ENCODE data around the gene TTC3.

Gene TTC3

DNA sequence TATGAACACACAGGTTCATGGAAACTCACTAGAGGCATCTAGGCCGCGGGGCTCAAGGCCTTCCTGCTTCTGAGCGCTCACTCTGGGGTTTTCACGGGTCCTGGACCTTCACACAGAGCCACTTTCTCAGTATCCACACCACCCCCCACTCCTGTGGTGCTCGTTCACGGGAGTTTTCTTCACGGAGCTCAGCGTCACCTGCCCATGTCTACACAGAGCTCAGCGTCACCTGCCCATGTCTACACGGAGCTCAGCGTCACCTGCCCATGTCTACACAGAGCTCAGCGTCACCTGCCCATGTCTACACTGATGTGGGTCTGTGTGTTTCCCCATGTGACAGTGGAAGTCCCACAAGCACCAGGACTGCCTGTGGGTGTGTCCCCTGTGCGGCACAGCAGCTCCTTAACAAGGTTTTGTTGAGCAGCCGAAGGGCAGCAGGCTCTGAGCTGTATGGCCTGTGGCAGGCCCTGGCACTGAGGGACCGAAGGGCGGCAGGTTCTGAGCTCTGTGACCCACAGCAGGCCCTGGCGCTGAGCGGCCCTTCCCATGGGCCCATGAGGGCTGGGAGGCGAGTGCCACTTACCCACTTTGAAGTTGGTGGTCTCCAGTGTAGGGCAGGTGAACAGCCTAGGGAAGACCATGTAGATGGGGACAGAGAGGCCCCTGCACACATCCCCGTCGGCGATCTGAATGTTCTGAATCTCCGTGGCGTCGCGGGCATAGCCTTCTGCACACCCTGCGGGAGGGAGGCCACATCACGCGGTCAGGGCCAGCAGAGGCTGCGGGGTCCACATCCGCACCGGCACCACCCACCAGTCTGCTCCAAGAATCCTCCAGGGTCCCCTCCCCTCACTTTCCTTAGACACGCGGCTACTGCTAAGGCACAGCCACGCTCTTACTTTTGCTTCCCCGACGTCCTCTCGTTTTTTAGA lies 154.3 kb downstream of the TTC3 start:
- DNase-seq: no peak

DNA sequence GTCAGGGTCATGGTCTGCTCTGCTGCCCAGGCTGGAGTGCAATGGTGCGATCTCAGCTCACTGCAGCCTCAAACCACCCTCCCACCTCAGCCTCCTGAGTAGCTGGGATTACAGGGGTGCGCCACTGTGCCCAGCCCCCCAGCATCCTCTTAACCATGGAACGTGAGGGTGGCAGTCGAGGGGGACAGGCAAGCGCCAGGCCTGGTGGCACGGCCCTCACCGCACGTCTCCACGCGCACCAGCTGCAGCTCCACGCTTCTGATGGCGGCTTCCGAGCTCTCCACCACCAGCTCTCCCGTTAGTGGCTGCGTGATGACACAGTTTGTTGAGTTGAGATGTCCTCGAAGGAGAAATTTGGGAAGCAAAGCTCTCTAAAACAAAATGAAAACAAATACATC lies 154.9 kb downstream of the TTC3 start:
- DNase-seq: no peak

DNA sequence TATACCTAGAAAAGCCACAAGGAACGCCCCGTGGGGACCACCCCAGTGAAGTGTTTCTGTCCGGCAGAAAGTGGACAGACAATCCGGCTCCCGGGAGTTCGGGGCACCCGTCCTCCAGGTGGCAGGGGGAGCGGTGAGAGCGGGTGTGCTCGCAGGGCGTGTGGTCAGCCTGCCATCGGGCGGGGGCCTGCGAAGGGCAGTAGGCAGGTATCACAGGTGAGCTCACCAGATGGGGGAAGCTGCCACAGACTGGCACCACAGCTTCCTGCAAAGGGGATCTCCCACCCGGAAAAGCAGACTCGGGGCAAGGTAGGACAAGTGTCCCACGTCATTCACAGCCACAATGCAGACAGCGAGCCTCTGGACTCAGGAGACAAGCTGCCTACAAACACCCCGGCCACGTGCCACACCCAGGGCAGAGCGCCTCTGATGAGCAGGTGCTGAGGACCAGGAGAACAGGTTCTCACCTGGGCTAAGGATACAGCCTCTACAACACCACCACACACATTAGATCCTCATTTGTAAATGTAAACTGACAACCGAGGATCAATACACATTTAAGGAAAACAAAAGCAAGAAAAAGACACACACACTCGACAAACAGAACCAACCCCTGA lies 157.7 kb downstream of the TTC3 start:
- no peak for DNase-seq

DNA sequence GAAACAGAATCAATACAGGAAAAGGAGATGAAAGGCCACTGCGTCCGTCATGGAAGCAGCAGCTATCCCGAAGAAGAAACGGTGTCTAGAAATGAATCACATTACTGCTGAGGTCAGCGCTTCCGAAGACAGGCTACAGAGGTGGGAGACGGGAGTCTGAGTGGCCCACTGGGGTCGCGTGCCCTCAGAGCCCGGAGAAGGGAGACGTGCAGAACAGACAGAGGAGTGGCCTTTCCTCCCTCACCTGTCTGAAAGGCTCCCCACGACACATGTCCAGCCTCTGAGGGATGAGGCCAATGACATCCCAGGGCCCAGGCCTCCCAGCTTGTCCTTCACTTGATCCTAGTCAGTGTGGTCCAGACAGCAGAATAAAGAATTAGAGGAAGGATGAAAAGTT lies 158.2 kb downstream of the TTC3 start:
- no peak for DNase-seq

DNA sequence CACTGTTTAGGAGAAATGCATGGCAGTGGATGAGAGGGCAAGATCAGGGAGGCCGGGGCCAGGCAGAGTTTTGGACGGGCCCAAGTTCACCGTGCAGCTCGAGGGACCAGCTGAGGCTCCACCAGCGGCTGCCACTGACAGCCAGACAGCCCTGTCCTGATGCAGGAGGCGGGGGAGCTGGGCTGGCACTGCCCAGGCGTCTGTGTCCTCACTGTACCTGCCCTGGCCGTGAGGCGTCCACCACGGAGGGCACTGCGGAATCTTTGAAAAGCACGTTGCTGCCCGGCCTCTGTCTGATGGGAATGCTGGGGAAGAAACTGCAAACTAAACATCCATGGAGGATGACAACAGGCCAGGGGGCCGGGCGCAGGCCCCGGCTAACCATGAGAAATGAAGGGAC lies 158.6 kb downstream of the TTC3 start:
- no peak for DNase-seq

DNA sequence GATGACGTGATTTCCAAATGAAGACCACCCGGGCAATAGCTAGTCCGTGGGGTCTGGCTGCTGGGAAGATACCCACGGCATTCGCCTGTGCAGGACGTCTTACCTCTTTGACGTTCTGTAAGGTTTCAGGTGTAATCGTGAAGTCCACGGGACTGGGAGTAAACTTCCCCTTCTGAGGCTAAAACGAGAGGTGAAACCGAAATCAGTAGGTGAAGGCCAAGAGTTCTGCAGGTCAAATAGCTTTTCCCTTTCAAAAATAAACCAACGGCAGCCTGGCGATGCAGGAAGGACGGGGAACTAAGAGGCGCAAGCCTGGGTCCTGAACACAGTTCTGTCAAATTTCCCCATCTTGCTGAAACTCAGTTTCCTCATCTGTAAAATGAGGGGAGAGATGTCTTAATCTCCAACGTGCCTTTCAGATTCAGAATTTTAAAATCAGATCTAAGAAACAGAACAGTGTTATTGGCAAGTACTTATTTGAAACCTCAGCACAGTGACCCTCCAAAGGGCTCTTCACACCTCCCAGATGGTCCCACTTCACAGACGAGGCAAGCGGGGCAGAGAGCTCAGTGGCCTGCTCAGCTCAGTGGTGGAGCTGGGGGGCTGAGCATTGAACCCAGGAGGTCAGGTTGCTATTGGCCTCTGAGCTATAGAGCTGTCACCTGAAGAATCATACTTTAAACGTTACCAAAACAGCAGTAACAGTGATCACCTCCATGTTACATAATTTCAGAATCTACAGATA lies 159.4 kb downstream of the TTC3 start:
- no peak for DNase-seq

DNA sequence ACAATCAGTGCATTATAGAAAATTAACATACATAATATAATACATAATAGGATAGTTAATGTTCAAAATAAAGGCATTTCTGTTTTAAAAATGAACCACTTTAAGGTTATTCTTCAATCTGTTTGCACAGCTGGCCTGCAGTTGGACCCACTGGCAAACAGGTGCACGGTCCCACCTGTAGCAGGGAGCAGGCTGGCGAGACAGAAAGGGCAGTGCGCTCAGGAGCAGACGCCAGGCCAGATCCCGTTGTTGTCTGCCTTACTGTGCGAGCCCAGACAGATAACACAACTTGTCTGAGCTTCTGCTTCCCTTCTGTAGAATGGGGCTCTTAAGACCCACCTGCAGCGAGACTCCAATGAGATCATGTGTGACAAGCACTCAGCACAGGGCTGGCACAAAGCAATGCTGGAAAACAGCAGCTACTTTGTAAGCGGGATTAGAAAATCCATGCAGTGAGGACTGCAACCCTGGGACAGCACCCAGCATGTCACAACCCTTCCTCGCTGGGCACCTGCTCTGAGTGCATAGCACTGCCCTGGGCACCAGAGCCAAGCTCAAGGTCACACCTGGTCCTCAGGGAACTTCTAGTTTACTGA lies 160.6 kb downstream of the TTC3 start:
- DNase-seq: no peak

DNA sequence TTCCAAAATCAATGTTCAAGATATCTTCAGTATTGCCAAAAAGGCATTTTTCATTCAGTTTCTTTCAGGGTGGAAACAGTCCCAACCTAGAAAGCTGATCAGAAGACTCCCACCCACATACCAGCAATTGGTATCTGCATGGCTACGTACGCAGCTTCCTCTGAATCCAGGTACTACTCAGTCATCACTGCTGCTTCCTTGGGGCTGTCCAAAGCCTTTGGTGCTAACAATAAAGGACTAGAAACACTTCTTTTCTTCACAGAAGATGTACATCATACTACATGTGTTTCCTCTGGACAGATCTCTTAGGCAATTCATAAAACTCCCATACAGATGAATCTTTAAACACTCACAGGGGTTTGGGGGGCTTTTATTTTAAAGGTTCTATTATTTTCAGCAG lies 164.3 kb downstream of the TTC3 start:
- DNase-seq: no peak

DNA sequence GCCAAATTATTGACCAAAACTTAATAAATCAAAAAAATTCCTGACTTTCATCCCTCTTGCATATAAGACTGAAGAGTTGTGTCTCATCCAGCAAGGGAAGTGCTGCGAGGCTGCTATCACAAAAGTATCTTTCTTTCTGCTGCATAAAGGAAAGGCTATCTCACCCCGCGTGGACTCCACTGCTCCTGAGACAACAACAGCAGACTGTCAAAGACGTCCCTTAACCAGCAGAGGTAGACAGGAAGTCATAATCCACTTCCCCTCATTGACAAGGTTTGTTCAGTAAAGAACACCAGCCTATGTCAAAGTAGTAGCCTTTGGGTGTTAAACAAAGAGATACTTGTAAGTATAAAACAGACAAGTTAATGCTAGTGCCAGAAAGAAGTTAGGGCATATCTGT lies 164.7 kb downstream of the TTC3 start:
- no peak for DNase-seq

DNA sequence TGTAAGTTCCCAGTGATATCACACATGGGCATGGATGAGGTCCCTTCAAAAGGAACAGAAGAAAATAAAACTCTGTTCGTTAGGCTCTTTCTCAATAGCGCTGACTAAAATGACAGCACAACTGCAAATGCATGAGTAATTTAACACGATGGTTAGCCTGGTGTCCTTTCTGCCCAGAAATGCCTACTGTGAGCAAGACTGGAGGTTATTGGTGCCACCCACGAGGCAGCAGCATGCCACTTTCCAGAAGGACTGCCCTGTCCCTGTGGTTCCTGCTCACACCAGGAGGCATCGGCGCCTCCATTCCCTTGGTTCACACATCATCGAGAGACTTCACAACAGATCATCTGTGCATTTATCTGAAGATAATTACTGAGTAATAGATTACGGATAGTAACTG lies 167.9 kb downstream of the TTC3 start:
- no peak for DNase-seq

DNA sequence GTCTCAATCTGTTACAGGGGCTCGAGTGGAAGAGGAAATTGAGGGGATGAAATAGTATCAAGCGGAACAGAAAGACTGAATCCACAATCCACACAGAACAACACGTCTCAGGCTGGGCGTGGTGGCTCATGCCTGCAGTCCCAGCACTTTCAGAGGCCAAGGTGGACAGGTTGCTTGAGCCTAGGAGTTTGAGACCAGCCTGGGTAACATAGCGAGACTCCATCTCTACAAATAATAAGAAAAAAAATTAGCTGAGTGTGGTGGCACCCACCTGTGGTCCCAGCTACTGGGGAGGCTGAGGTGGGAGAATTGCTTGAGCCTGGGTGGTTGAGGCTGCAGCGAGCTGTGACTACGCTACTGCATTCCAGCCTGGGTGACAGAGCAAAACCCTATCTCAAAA lies 168.4 kb downstream of the TTC3 start:
- no peak for DNase-seq

DNA sequence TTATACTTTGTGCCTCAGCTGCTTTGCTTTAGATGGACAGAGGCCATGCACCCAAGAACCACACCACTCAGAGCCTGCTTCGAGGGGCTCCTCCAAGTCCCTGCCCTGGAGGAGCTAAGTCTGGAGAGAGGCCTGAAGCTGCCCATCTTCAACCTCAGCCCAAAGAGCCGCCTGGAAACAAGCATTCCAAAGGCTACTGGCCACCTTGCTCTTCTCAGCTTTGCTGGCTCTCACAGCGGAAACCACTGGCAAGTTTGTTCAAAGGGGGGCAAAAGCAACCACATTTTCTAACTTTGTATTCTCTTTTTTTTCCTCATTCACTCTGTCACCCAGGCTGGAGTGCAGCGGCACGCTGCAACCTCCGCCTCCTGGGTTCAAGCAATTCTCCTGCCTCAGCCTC lies 170.9 kb downstream of the TTC3 start:
- DNase-seq: no peak

DNA sequence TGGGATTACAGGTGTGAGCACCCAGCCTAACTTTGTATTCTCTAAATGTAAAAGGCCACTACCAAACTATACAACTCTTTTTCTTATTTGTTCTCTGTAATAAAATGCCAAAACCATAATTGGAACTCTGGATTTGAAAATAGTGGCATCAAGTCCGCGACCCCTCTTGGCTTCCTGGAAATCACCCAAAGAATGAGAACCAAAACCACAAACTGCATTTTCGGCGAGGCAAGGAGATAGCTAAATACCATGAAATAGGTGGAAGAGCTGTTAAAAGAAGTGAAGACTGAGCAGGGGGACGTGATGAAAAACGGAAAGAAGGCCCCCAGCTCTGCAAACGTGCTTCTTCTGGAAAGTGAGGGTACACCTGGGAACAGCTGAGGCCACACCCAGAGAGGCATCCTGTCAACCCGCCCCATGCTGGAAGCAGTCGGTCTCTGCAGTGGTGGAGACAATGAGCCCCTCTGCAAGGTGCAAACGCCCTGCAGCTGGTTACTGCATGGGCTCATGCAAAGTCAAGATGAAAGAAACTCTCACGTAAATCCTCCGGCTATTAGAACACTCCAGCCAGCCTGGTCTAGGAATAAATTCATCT lies 171.5 kb downstream of the TTC3 start:
- DNase-seq: no peak

DNA sequence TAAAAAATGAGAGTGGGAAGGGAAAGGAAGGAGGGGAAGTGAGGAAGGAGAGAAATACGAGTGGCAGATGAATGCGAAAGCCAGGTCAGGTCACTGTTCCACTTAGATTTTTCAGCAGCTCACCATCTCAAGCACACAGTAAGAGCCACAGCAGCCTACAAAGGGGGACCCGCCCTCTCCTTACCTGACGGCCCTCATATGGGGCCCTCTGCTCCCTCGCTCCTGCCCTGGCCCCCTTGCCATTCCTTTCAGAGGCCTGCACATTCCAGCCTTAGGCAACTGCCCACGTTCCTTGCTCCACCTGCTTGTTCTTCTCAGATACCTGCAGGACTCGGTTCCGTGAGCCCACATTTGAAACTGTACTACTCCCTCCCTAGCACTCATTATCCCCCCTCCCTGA lies 172.1 kb downstream of the TTC3 start:
- DNase-seq: no peak

DNA sequence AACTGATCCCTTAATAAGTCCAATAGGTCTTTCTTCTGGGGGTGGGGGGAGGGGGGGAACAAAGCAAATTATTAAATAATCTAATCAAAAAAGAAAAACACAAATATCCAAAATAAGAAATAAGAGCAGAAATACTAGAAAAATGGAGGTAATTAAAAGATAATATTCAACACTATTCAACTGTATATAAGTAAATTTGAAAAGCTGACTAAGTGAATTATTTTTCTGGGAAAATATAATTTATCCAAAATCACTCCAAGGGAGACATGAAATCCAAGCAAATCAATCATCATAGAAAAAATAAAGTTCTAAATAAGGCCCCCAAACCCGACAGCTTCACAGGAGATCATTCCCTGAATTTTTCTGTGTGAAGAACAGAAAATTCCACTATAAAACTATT lies 175.2 kb downstream of the TTC3 start:
- DNase-seq: no peak

DNA sequence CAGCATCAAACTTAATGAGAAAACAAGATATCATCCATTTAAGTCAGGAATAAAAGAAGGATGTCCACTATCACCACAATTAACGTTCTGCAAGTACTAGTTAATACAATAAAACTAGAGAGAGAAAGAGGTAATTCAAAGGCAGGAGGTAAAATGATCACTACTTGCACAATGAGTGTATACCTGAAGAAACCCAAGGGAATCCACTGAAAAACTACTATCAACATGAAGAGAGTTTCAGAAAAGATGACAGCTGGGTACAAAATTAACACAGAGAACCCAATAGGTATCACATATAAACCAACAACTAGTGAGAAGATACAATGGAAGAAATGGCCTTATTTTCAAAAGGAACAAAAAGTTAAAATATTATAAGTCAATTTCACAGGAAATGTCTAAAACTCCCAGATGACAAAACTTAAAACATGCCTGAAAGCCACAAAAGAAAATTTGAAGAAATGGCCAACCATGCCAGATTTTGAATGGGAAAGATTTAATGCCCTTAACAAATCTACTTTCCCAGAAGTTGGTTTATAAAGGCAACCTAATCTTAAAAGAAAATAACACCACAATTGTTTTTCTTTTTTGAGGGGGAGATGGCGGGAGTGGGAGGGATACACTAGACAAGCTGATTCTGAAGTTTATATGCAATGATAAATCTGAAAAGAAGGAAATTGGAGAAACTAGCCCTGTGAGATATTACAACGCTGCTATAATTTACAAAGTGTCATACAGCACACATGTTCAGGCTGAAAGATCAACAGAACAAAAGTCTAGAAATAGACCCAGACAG lies 176.3 kb downstream of the TTC3 start:
- no peak for DNase-seq

DNA sequence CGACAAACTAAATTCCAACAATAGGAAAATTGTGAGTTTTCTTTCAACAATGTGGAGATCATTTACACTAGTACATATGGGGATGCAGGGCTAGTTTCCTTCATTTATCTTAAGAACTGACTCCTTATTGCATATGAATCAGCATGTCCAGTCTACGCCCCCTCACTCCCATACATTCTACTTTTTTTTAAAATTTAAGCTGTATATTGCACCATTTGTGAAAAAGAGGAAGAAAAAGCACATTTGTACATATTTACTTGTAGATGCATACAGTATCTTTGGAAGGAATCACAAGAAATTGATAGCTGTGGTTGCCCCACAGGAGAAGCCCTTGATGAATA lies 178.2 kb downstream of the TTC3 start:
- DNase-seq: no peak

Data from activated CD4-positive, alpha-beta T cell treated with anti-CD3 and anti-CD28 coated beads for 48 hours (primary cell).